Sigmoid colon (tissue), 7 donors: Measurements from ENCODE around the gene MCM9. TPM values are rescaled to one million over a fixed set of nuclear protein-coding genes. Genes with fewer than 3 reads are reported as not detected.

Experiments used
- DNase-seq: peaks from one replicate; pipeline ENCODE4 v3.0.0-alpha.2; 2019
- H3K27ac ChIP-seq, 4 donors: fragments of 200-600 bp; sonication (generic); one replicate each; pipeline ENCODE4 v1.5.1; 2016 to 2019; ENCODE audit warnings: mild to moderate bottlenecking in 1 of 4
- H3K27me3 ChIP-seq, 3 donors: fragments of 200-600 bp; sonication (generic); one replicate each; pipeline ENCODE4 v1.5.1; 2019; ENCODE audit warnings: mild to moderate bottlenecking in 1 of 3
- H3K36me3 ChIP-seq, 4 donors: fragments of 200-600 bp; sonication (generic); one replicate each; pipeline ENCODE4 v1.5.1; 2016 to 2019
- H3K4me1 ChIP-seq, 4 donors: fragments of 200-600 bp; sonication (generic); one replicate each; pipeline ENCODE4 v1.5.1; 2017 to 2019
- H3K4me3 ChIP-seq, 4 donors: fragments of 200-600 bp; sonication (generic); one replicate each; pipeline ENCODE4 v1.5.1; 2017 to 2019; ENCODE audit warnings: mild to moderate bottlenecking in 2 of 4, moderate library complexity in 1 of 4
- H3K9me3 ChIP-seq, 4 donors: fragments of 200-600 bp in 3 of 4; sonication (generic) in 3 of 4; one replicate each; pipeline versions ENCODE4 v1.5.1 to v1.6.1; 2013 to 2019
- CTCF ChIP-seq, 4 experiments: fragments of 450-650 bp in 3 of 4; fragments of 200-600 bp in 1 of 4; IDR thresholded peaks; one replicate each; pipeline ENCODE4 v1.5.1; 2016 to 2019; ENCODE audit warnings: antibody characterized with exemption in 4 of 4, mild to moderate bottlenecking in 3 of 4, moderate library complexity in 2 of 4
- EP300 ChIP-seq, 4 donors: sonication (generic); formaldehyde crosslinking; IDR thresholded peaks; one replicate each; pipeline ENCODE4 v1.6.1; 2017; ENCODE audit warnings: antibody characterized with exemption in 4 of 4
- POLR2A ChIP-seq, 2 donors: fragments of 450-650 bp; IDR thresholded peaks; one replicate each; pipeline ENCODE4 v1.6.1; 2016; ENCODE audit warnings: antibody characterized with exemption in 2 of 2, mild to moderate bottlenecking in 2 of 2, moderate library complexity in 2 of 2
- POLR2AphosphoS5 ChIP-seq, 4 donors: sonication (generic); formaldehyde crosslinking; IDR thresholded peaks; one replicate each; pipeline ENCODE4 v1.6.1; 2017; ENCODE audit warnings: antibody characterized with exemption in 4 of 4
- WGBS, 2 donors: extraction: QIAGEN DNeasy Blood & Tissue Kit; methylation state at CpG; one replicate each; pipeline ENCODE4 v1.1.7; 2013; 5-methylcytosine and 5-hydroxymethylcytosine counted together
- intact Hi-C: fragments of 100-400 bp; cut with DNase I; formaldehyde crosslinking; loops from one replicate; pipeline ENCODE4 v1.15.1; 2023
- polyA plus RNA-seq, 3 donors: library from polyadenylated mRNA; stranded (reverse); fragments of 200-250 nt; gene quantifications; one replicate each; pipeline ENCODE4 v1.2.3, GENCODE V29; 2013
- total RNA-seq, 4 donors: library from RNA; depleted of rRNA; stranded (reverse); fragments of >200 nt; gene quantifications; one replicate each; pipeline ENCODE4 v1.1.0, GENCODE V29; 2016
- donor health status: healthy with polysubstance abuse.
- donor health status: Bipolar disorder and iron deficiency.
- donor health status: healthy.

MCM9 gene
- total RNA-seq (10 to 100 TPM; 10.2 to 16.1 (median 13.2) TPM), polyA plus RNA-seq (1 to 10 TPM; 1.8 to 6.6 (median 6.2) TPM)

- H3K9me3 ChIP-seq: no peaks in the 10 kb centered on the region
- H3K27me3 ChIP-seq: no peaks in the 10 kb centered on the region
- peak in 3 of 4 donors; percentile 64 to 70 (median 65) for TF ChIP-seq POLR2AphosphoS5 (IDR thresholded peaks at IDR 0.05)
- no peak for TF ChIP-seq CTCF (IDR thresholded peaks at IDR 0.05)
- peak in 1 of 2 donors; percentile 6 for TF ChIP-seq POLR2A (IDR thresholded peaks at IDR 0.05)
- 1% methylated on average over 95 of the region's 95 CpGs for WGBS, 2 donors
- H3K27ac ChIP-seq: peak within 1 kb of the TSS; percentile 93 to 97 (median 96)
- peaks cover 0 to 21% (median 8%) of the 10 kb centered on the region in 4 donors for H3K4me1 ChIP-seq
- peaks cover 0 to 23% (median 7%) of the 10 kb centered on the region in 4 donors for H3K36me3 ChIP-seq
- intact Hi-C loops: loop anchor here (1.0 to 10.0 kb wide), 2 partner anchors 39 to 140 kb away; partner anchors contain the start of gene FAM184A
- DNase-seq: peak; percentile 90
- peak within 1 kb of the TSS; percentile 71 to 89 (median 78) for H3K4me3 ChIP-seq
Measured at GRCh38 chr6:118934461-118935330, at the start of gene MCM9. Gene MCM9, minus strand, starts transcription at chr6:118935159. Its CDS starts 3,436 bp downstream, at chr6:118931723.

- 96 to 99% methylated on average over 2 of the region's 2 CpGs for WGBS, 2 donors
- H3K4me1 ChIP-seq: no peaks in the 10 kb centered on the region
- no peaks in the 10 kb centered on the region for H3K9me3 ChIP-seq
- TF ChIP-seq CTCF (IDR thresholded peaks at IDR 0.05) (no peak), POLR2AphosphoS5 (IDR thresholded peaks at IDR 0.05) (no peak), EP300 (IDR thresholded peaks at IDR 0.05) (no peak), POLR2A (IDR thresholded peaks at IDR 0.05) (no peak)
- no peak overlapping the region for H3K27ac ChIP-seq
- peaks cover 0 to under 1% (median 0%) of the 10 kb centered on the region in 4 donors for H3K36me3 ChIP-seq
- H3K27me3 ChIP-seq: no peaks in the 10 kb centered on the region
- intact Hi-C loops: no loop called here
- no peak overlapping the region for H3K4me3 ChIP-seq
- no peak for DNase-seq
Measured at GRCh38 chr6:118984342-118984741, 49.4 kb upstream of the MCM9 start.

- H3K27me3 ChIP-seq: no peaks in the 10 kb centered on the region
- intact Hi-C loops: no loop called here
- H3K36me3 ChIP-seq: peaks cover 0 to 6% (median 0%) of the 10 kb centered on the region in 4 donors
- no peak overlapping the region for H3K27ac ChIP-seq
- no peaks in the 10 kb centered on the region for H3K9me3 ChIP-seq
- TF ChIP-seq CTCF (IDR thresholded peaks at IDR 0.05) (no peak), EP300 (IDR thresholded peaks at IDR 0.05) (no peak), POLR2AphosphoS5 (IDR thresholded peaks at IDR 0.05) (no peak), POLR2A (IDR thresholded peaks at IDR 0.05) (no peak)
- DNase-seq: no peak
- H3K4me1 ChIP-seq: no peaks in the 10 kb centered on the region
- WGBS, 2 donors: 87 to 94% methylated on average over 3 of the region's 3 CpGs
- H3K4me3 ChIP-seq: no peak overlapping the region
Measured at GRCh38 chr6:118982575-118982911, 47.6 kb upstream of the MCM9 start.

GRCh38 chr6:118981884-118982574, 47.1 kb upstream of the MCM9 start:
- H3K27ac ChIP-seq: no peak overlapping the region
- no peak overlapping the region for H3K4me3 ChIP-seq
- H3K4me1 ChIP-seq: no peaks in the 10 kb centered on the region
- peaks cover 0 to 6% (median 0%) of the 10 kb centered on the region in 4 donors for H3K36me3 ChIP-seq
- no peaks in the 10 kb centered on the region for H3K27me3 ChIP-seq
- no peaks in the 10 kb centered on the region for H3K9me3 ChIP-seq
- 63 to 83% methylated on average over 6 of the region's 6 CpGs for WGBS, 2 donors
- intact Hi-C loops: no loop called here
- no peak for DNase-seq
- TF ChIP-seq POLR2A (IDR thresholded peaks at IDR 0.05) (no peak), CTCF (IDR thresholded peaks at IDR 0.05) (no peak)
